Stomach (tissue), 9 donors: Measurements from ENCODE around the gene KCNG2. TPM values are rescaled to one million over a fixed set of nuclear protein-coding genes. Genes with fewer than 3 reads are reported as not detected.
"Not testable (repeated sequence)": the region's sequence is repeated elsewhere in the genome, so short reads cannot be mapped to it uniquely, and the experiment has no call there.

ENCODE experiments used
- DNase-seq, 2 donors: peaks; one replicate each; pipeline versions ENCODE4 v3.0.0 to v3.0.0-alpha.2; 2013 to 2019
- H3K27ac ChIP-seq, 5 donors: fragments of 200-600 bp in 4 of 5; sonication (generic) in 4 of 5; one replicate each; pipeline ENCODE4 v1.5.1; 2013 to 2019; ENCODE audit warnings: mild to moderate bottlenecking in 1 of 5, moderate library complexity in 1 of 5
- H3K27me3 ChIP-seq, 3 donors: fragments of 200-600 bp; sonication (generic); one replicate each; pipeline ENCODE4 v1.5.1; 2017 to 2019; ENCODE audit warnings: mixed run types in 1 of 3
- H3K36me3 ChIP-seq, 4 donors: fragments of 200-600 bp; sonication (generic); 1 replicate in 3 of 4; 2 replicates in 1 of 4; pipeline ENCODE4 v1.5.1; 2016 to 2019
- H3K4me1 ChIP-seq, 4 donors: fragments of 200-600 bp; sonication (generic); one replicate each; pipeline ENCODE4 v1.5.1; 2016 to 2019
- H3K4me3 ChIP-seq, 4 donors: fragments of 200-600 bp; sonication (generic) in 3 of 4; one replicate each; pipeline ENCODE4 v1.5.1; 2016 to 2019; ENCODE audit warnings: mild to moderate bottlenecking in 1 of 4
- H3K9me3 ChIP-seq, 4 donors: fragments of 200-600 bp; sonication (generic); one replicate each; pipeline ENCODE4 v1.5.1; 2016 to 2019
- EP300 ChIP-seq: sonication (generic); formaldehyde crosslinking; IDR thresholded peaks from one replicate; pipeline ENCODE4 v1.6.1; 2017; ENCODE audit warnings: antibody characterized with exemption
- POLR2A ChIP-seq, 4 donors: fragments of 450-650 bp; IDR thresholded peaks; one replicate each; pipeline ENCODE4 v1.6.1; 2016; ENCODE audit warnings: antibody characterized with exemption in 4 of 4, control low read depth in 2 of 4, mild to moderate bottlenecking in 1 of 4, moderate library complexity in 1 of 4
- POLR2AphosphoS5 ChIP-seq, 3 donors: sonication (generic); formaldehyde crosslinking; IDR thresholded peaks; one replicate each; pipeline ENCODE4 v1.6.1; 2016; ENCODE audit warnings: antibody characterized with exemption in 3 of 3
- WGBS, 5 donors: extraction: QIAGEN DNeasy Blood & Tissue Kit in 3 of 5; methylation state at CpG; one replicate each; pipeline versions ENCODE4 v1.1.5 to v1.1.7; 2013 to 2018; 5-methylcytosine and 5-hydroxymethylcytosine counted together
- intact Hi-C: fragments of 100-400 bp; cut with DNase I; formaldehyde crosslinking; loops from one replicate; pipeline ENCODE4 v1.15.1; 2023; ENCODE audit warnings: low total_unique reads
- polyA plus RNA-seq, 3 donors: library from polyadenylated mRNA; stranded (reverse); fragments of 200-250 nt; gene quantifications; one replicate each; pipeline ENCODE4 v1.2.3, GENCODE V29; 2013
- total RNA-seq, 5 donors: library from RNA; depleted of rRNA; stranded (reverse); fragments of >200 nt; gene quantifications; one replicate each; pipeline versions ENCODE4 v1.1.0 to v1.2.3, GENCODE V29; 2014 to 2016
- TF ChIP-seq, protein P1 (sequence below), 7 experiments: fragments of 450-650 bp in 4 of 7; fragments of 200-600 bp in 3 of 7; sonication (generic) in 3 of 7; IDR thresholded peaks; one replicate each; pipeline ENCODE4 v1.5.1; 2016 to 2019; ENCODE audit warnings: antibody characterized with exemption in 7 of 7, control low read depth in 2 of 7, mild to moderate bottlenecking in 1 of 7
- donor health status: healthy with polysubstance abuse.
- donor health status: Bipolar disorder and iron deficiency.
- donor health status: healthy.

KCNG2 gene
- total and polyA plus RNA-seq, 8 donors = 0.08 to 2.3 (median 0.92) TPM; not detected in 5

DNA sequence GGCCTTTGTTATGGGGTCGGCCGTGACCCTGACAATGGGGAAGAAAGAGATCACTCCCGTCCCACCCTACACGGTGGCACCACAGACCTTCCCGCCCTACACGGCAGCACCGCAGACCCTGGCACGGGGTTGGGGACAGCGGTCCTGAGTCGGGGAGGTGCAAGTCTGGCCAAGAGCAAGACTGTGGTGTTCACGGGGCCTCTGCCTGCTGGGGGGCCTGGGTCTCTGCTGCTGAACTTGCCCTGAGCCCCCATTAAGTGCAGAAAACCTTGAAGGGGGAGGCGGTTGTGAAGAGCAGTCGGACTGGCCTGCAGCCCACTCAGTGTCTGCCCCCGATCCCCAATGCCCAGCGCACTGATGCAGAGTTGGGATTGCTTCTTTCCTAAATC, 77.8 kb downstream of the KCNG2 start:
- H3K4me3 ChIP-seq = no peak overlapping the region
- peaks cover 3 to 69% (median 17%) of the 10 kb centered on the region in 3 donors for H3K27me3 ChIP-seq
- 84 to 93% (median 86%) methylated on average over 12 to 15 of the region's 15 CpGs for WGBS, 5 donors
- intact Hi-C loops = no loop called here
- H3K4me1 ChIP-seq = peaks cover 0 to 4% (median 0%) of the 10 kb centered on the region in 4 donors
- no peaks in the 10 kb centered on the region for H3K9me3 ChIP-seq
- H3K27ac ChIP-seq = no peak overlapping the region
- no peaks in the 10 kb centered on the region for H3K36me3 ChIP-seq
- DNase-seq = no peak
- TF ChIP-seq POLR2A (IDR thresholded peaks at IDR 0.05) (no peak), POLR2AphosphoS5 (IDR thresholded peaks at IDR 0.05) (no peak), EP300 (no peak)
- TF ChIP-seq, protein P1, sequence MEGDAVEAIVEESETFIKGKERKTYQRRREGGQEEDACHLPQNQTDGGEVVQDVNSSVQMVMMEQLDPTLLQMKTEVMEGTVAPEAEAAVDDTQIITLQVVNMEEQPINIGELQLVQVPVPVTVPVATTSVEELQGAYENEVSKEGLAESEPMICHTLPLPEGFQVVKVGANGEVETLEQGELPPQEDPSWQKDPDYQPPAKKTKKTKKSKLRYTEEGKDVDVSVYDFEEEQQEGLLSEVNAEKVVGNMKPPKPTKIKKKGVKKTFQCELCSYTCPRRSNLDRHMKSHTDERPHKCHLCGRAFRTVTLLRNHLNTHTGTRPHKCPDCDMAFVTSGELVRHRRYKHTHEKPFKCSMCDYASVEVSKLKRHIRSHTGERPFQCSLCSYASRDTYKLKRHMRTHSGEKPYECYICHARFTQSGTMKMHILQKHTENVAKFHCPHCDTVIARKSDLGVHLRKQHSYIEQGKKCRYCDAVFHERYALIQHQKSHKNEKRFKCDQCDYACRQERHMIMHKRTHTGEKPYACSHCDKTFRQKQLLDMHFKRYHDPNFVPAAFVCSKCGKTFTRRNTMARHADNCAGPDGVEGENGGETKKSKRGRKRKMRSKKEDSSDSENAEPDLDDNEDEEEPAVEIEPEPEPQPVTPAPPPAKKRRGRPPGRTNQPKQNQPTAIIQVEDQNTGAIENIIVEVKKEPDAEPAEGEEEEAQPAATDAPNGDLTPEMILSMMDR (IDR thresholded peaks at IDR 0.05) = no peak

DNA sequence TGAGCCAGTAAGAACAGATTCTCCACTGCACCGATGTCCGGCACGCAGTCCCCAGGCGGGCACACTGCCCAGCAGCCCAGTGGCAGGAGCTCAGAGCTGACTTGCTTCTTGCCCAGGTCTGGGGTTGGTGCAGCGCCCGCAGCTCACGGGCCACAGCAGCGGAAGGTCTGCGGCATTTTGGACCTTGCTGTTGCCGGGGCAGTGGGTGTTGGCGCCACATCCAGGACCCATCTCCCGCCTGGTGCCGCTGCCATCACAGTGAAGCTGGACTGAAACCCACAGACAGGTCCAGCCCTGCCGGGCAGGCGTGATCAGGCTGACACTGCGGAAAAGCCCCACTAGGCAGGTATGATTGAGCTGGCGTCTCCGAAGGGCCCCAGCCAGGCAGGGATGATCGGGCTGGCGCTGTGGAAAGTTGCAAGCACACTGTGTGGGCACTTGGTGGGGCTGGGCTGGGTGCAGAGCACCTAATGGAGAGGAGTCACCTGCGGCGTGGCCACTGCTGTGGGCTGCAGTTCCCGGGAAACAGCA, 78.3 kb downstream of the KCNG2 start:
- intact Hi-C loops = no loop called here
- no peak for TF ChIP-seq EP300
- TF ChIP-seq, protein P1 (IDR thresholded peaks at IDR 0.05) = no peak
- no peak for TF ChIP-seq POLR2AphosphoS5 (IDR thresholded peaks at IDR 0.05)
- no peak for TF ChIP-seq POLR2A (IDR thresholded peaks at IDR 0.05)
- H3K4me3 ChIP-seq = no peak overlapping the region
- H3K4me1 ChIP-seq = peaks cover 0 to 4% (median 0%) of the 10 kb centered on the region in 4 donors
- 84 to 93% (median 90%) methylated on average over 14 to 23 of the region's 23 CpGs for WGBS, 5 donors
- H3K36me3 ChIP-seq = no peaks in the 10 kb centered on the region
- H3K27ac ChIP-seq = no peak overlapping the region
- no peak for DNase-seq
- peaks cover 3 to 69% (median 17%) of the 10 kb centered on the region in 3 donors for H3K27me3 ChIP-seq
- no peaks in the 10 kb centered on the region for H3K9me3 ChIP-seq

DNA sequence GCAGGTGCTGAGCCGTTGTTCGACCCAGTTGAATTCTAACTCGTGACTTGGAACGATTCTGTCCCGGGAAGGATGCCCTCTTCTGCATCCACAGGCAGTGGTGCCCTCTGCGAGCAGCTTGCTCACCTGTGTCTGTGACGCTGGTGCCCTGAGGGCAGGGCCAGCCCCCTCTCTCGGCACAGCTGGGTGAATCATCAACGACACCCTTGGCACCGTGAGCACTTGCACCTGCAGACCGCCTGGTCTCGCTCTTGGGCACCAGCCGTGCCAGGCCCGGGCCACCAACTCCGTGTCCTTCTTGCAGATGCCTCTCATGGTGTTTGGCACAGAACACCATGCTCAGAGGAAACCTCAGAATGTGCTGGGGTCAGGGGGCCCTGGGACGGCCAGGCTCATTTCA, 78.8 kb downstream of the KCNG2 start:
- H3K4me1 ChIP-seq = peaks cover 0 to 4% (median 0%) of the 10 kb centered on the region in 4 donors
- no peak overlapping the region for H3K27ac ChIP-seq
- H3K9me3 ChIP-seq = no peaks in the 10 kb centered on the region
- H3K4me3 ChIP-seq = no peak overlapping the region
- intact Hi-C loops = no loop called here
- H3K27me3 ChIP-seq = peaks cover 3 to 64% (median 12%) of the 10 kb centered on the region in 3 donors
- no peak for DNase-seq
- no peak for TF ChIP-seq POLR2A (IDR thresholded peaks at IDR 0.05)
- TF ChIP-seq EP300 = no peak
- no peak for TF ChIP-seq POLR2AphosphoS5 (IDR thresholded peaks at IDR 0.05)
- TF ChIP-seq, protein P1 (IDR thresholded peaks at IDR 0.05) = no peak
- 62 to 89% (median 85%) methylated on average over 7 to 16 of the region's 16 CpGs for WGBS, 5 donors
- H3K36me3 ChIP-seq = no peaks in the 10 kb centered on the region

DNA sequence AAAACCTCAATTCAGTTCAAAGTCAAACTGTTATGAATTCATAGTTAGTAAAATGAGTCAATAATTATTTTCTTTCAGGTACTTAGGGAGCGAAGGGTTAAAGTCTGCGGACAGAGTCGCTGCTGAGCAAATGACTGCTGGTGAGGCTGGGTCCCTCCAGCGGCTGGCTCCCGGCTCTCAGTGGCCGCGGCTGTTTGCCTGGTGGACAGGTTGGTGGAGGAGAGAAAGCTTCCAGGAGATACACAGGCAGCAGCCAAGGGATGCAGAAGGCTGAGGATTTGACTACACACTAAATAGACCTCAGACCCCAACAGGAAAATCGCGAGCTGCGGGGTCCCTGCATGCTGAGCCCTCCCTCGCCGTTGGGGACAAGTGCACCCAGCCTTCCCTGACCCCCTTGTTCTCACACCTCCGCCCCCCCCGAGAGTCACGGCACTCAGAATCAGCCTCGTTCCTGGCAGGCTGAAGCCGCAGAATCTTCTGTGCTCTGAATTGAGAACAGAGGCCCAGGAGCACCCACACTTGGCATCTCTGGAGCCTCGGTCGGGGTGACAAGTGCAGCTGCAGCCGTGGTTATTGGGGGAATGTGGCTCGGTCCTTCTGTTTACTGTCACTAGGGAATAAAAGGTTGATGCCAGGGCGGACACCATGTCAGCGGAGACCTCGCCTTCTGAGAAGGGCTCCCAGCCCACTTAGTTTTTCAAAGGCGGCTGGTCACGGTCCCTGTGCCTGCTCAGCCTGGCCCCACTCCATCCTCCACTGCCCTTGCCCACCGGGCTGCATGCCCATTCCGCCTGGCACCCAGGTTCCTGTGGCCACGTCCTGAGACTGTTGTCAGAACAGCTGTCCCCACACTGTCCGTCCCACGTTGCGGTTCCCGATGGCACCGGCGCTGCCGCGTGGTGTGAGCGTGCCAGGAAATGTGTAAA, 79.7 kb downstream of the KCNG2 start:
- Histone ChIP-seq H3K4me1 (peaks cover 0 to 4% (median 0%) of the 10 kb centered on the region in 4 donors), H3K27me3 (peaks cover 3 to 57% (median 8%) of the 10 kb centered on the region in 3 donors), H3K36me3 (no peaks in the 10 kb centered on the region), H3K27ac (no peak overlapping the region), H3K9me3 (no peaks in the 10 kb centered on the region), H3K4me3 (no peak overlapping the region)
- DNase-seq = no peak
- no peak for TF ChIP-seq EP300
- no peak for TF ChIP-seq POLR2A (IDR thresholded peaks at IDR 0.05)
- TF ChIP-seq, protein P1 (IDR thresholded peaks at IDR 0.05) = no peak
- TF ChIP-seq POLR2AphosphoS5 (IDR thresholded peaks at IDR 0.05) = no peak
- intact Hi-C loops = no loop called here
- 46 to 60% (median 52%) methylated on average over 32 to 38 of the region's 38 CpGs for WGBS, 5 donors

DNA sequence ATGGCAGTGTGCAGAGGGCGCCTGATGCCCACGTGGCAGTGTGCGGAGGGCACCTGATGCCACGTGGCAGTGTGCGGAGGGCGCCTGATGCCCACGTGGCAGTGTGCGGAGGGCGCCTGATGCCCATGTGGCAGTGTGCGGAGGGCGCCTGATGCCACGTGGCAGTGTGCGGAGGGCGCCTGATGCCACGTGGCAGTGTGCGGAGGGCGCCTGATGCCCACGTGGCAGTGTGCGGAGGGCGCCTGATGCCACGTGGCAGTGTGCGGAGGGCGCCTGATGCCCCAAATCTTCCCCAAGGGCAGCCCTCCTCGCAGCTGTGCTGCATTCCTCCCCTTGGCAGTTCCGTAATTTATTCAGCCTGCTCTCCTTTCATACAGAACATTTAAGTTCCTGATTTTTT, 80.5 kb downstream of the KCNG2 start:
- H3K27ac ChIP-seq, H3K4me1 ChIP-seq, DNase-seq, H3K4me3 ChIP-seq, H3K9me3 ChIP-seq, intact Hi-C loops, H3K36me3 ChIP-seq: not testable (repeated sequence)
- H3K27me3 ChIP-seq = peaks cover 0 to 49% (median 3%) of the 10 kb centered on the region in 3 donors
- 89 to 95% (median 92%) methylated on average over 22 to 25 of the region's 25 CpGs for WGBS, 5 donors
